Stomach (tissue), 9 donors: Measurements from ENCODE around the gene MCHR1. TPM values are rescaled to one million over a fixed set of nuclear protein-coding genes. Genes with fewer than 3 reads are reported as not detected.

Experiments
- DNase-seq, 2 donors: peaks; one replicate each; pipeline versions ENCODE4 v3.0.0 to v3.0.0-alpha.2; 2013 to 2019
- H3K27ac ChIP-seq, 5 donors: fragments of 200-600 bp in 4 of 5; sonication (generic) in 4 of 5; one replicate each; pipeline ENCODE4 v1.5.1; 2013 to 2019; ENCODE audit warnings: mild to moderate bottlenecking in 1 of 5, moderate library complexity in 1 of 5
- H3K27me3 ChIP-seq, 3 donors: fragments of 200-600 bp; sonication (generic); one replicate each; pipeline ENCODE4 v1.5.1; 2017 to 2019; ENCODE audit warnings: mixed run types in 1 of 3
- H3K36me3 ChIP-seq, 4 donors: fragments of 200-600 bp; sonication (generic); 1 replicate in 3 of 4; 2 replicates in 1 of 4; pipeline ENCODE4 v1.5.1; 2016 to 2019
- H3K4me1 ChIP-seq, 4 donors: fragments of 200-600 bp; sonication (generic); one replicate each; pipeline ENCODE4 v1.5.1; 2016 to 2019
- H3K4me3 ChIP-seq, 4 donors: fragments of 200-600 bp; sonication (generic) in 3 of 4; one replicate each; pipeline ENCODE4 v1.5.1; 2016 to 2019; ENCODE audit warnings: mild to moderate bottlenecking in 1 of 4
- H3K9me3 ChIP-seq, 4 donors: fragments of 200-600 bp; sonication (generic); one replicate each; pipeline ENCODE4 v1.5.1; 2016 to 2019
- EP300 ChIP-seq: sonication (generic); formaldehyde crosslinking; IDR thresholded peaks from one replicate; pipeline ENCODE4 v1.6.1; 2017; ENCODE audit warnings: antibody characterized with exemption
- POLR2A ChIP-seq, 4 donors: fragments of 450-650 bp; IDR thresholded peaks; one replicate each; pipeline ENCODE4 v1.6.1; 2016; ENCODE audit warnings: antibody characterized with exemption in 4 of 4, control low read depth in 2 of 4, mild to moderate bottlenecking in 1 of 4, moderate library complexity in 1 of 4
- POLR2AphosphoS5 ChIP-seq, 3 donors: sonication (generic); formaldehyde crosslinking; IDR thresholded peaks; one replicate each; pipeline ENCODE4 v1.6.1; 2016; ENCODE audit warnings: antibody characterized with exemption in 3 of 3
- WGBS, 5 donors: extraction: QIAGEN DNeasy Blood & Tissue Kit in 3 of 5; methylation state at CpG; one replicate each; pipeline versions ENCODE4 v1.1.5 to v1.1.7; 2013 to 2018; 5-methylcytosine and 5-hydroxymethylcytosine counted together
- intact Hi-C: fragments of 100-400 bp; cut with DNase I; formaldehyde crosslinking; loops from one replicate; pipeline ENCODE4 v1.15.1; 2023; ENCODE audit warnings: low total_unique reads
- polyA plus RNA-seq, 3 donors: library from polyadenylated mRNA; stranded (reverse); fragments of 200-250 nt; gene quantifications; one replicate each; pipeline ENCODE4 v1.2.3, GENCODE V29; 2013
- total RNA-seq, 5 donors: library from RNA; depleted of rRNA; stranded (reverse); fragments of >200 nt; gene quantifications; one replicate each; pipeline versions ENCODE4 v1.1.0 to v1.2.3, GENCODE V29; 2014 to 2016
- TF ChIP-seq, protein P1 (sequence below), 7 experiments: fragments of 450-650 bp in 4 of 7; fragments of 200-600 bp in 3 of 7; sonication (generic) in 3 of 7; IDR thresholded peaks; one replicate each; pipeline ENCODE4 v1.5.1; 2016 to 2019; ENCODE audit warnings: antibody characterized with exemption in 7 of 7, control low read depth in 2 of 7, mild to moderate bottlenecking in 1 of 7
- donor health status: healthy with polysubstance abuse.
- donor health status: Bipolar disorder and iron deficiency.
- donor health status: healthy.

The MCHR1 gene
- total and polyA plus RNA-seq, 8 donors, result 0.08 to 0.25 TPM; not detected in 6

DNA sequence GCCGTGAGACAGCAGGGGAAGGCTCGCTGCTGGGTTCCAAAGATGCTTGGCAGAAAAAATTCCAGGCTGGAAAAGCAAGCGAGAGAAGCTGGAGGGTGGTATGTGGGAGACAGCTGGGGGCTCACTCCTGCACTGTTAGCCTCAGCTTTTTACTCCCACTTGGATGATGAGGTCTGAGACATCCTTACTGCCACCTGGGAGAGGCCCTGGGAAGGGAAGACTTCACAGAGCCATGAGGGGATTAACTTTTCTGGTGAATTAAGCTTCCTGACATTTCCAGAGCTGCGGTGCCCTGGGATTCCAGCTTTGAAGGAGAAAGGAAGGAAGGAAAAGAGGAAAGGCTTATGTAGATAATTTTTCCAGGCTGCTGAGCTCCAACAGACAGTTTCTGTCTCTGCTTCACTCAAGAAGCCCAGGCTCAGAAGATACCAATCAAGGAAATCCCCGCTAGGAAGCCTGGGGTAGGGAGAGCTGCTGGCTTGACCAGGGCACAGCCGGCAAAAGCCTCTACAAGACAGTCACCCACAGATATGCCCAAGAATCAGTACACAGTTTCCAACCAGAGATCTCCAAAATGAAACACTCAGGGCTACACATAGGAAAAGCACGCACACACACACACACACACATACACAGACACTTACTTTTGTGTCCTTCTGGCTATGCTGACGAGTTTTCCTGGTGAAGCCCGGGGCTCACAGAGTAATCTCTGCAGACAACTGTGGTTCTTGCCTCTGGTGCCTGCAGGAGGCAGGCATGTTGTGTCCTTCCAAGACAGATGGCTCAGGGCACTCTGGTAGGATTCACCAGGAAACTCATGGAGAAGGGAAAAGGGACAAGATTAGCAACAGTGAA lies 907 bp downstream of the MCHR1 start:
- H3K27me3 ChIP-seq, result peaks cover 0 to 49% (median 11%) of the 10 kb centered on the region in 3 donors
- peak overlapping the region in 1 of 4 donors; percentile 12 for H3K4me3 ChIP-seq
- H3K27ac ChIP-seq, result no peak overlapping the region
- H3K4me1 ChIP-seq, result peaks cover 6 to 29% (median 20%) of the 10 kb centered on the region in 4 donors
- 43 to 53% (median 47%) methylated on average over 9 of the region's 9 CpGs for WGBS, 5 donors
- DNase-seq, result no peak
- H3K9me3 ChIP-seq, result no peaks in the 10 kb centered on the region
- intact Hi-C loops, result loop anchor here (5.0 kb wide), 1 partner anchor 77 kb away; no protein-coding TSS in a partner anchor
- H3K36me3 ChIP-seq, result no peaks in the 10 kb centered on the region
- TF ChIP-seq POLR2AphosphoS5 (IDR thresholded peaks at IDR 0.05), result no peak
- TF ChIP-seq, protein P1, sequence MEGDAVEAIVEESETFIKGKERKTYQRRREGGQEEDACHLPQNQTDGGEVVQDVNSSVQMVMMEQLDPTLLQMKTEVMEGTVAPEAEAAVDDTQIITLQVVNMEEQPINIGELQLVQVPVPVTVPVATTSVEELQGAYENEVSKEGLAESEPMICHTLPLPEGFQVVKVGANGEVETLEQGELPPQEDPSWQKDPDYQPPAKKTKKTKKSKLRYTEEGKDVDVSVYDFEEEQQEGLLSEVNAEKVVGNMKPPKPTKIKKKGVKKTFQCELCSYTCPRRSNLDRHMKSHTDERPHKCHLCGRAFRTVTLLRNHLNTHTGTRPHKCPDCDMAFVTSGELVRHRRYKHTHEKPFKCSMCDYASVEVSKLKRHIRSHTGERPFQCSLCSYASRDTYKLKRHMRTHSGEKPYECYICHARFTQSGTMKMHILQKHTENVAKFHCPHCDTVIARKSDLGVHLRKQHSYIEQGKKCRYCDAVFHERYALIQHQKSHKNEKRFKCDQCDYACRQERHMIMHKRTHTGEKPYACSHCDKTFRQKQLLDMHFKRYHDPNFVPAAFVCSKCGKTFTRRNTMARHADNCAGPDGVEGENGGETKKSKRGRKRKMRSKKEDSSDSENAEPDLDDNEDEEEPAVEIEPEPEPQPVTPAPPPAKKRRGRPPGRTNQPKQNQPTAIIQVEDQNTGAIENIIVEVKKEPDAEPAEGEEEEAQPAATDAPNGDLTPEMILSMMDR (IDR thresholded peaks at IDR 0.05), result no peak
- TF ChIP-seq POLR2A (IDR thresholded peaks at IDR 0.05), result no peak
- no peak for TF ChIP-seq EP300

DNA sequence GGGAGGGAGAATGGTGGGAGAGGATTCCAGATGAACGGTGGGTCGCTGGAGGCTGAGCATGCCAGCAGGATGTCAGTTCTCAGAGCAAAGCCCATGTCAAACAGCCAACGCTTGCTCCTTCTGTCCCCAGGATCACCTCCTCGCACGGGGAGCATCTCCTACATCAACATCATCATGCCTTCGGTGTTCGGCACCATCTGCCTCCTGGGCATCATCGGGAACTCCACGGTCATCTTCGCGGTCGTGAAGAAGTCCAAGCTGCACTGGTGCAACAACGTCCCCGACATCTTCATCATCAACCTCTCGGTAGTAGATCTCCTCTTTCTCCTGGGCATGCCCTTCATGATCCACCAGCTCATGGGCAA lies 1.5 kb downstream of the MCHR1 start:
- 91 to 96% (median 92%) methylated on average over 15 of the region's 15 CpGs for WGBS, 5 donors
- no peak for DNase-seq
- intact Hi-C loops, result loop anchor here (5.0 kb wide), 1 partner anchor 76 kb away; no protein-coding TSS in a partner anchor
- H3K36me3 ChIP-seq, result no peaks in the 10 kb centered on the region
- no peak overlapping the region for H3K27ac ChIP-seq
- H3K9me3 ChIP-seq, result no peaks in the 10 kb centered on the region
- H3K27me3 ChIP-seq, result peaks cover 0 to 52% (median 11%) of the 10 kb centered on the region in 3 donors
- no peak for TF ChIP-seq POLR2AphosphoS5 (IDR thresholded peaks at IDR 0.05)
- TF ChIP-seq EP300, result no peak
- TF ChIP-seq POLR2A (IDR thresholded peaks at IDR 0.05), result no peak
- TF ChIP-seq, protein P1 (IDR thresholded peaks at IDR 0.05), result no peak
- H3K4me1 ChIP-seq, result peaks cover 6 to 29% (median 20%) of the 10 kb centered on the region in 4 donors
- H3K4me3 ChIP-seq, result no peak overlapping the region

DNA sequence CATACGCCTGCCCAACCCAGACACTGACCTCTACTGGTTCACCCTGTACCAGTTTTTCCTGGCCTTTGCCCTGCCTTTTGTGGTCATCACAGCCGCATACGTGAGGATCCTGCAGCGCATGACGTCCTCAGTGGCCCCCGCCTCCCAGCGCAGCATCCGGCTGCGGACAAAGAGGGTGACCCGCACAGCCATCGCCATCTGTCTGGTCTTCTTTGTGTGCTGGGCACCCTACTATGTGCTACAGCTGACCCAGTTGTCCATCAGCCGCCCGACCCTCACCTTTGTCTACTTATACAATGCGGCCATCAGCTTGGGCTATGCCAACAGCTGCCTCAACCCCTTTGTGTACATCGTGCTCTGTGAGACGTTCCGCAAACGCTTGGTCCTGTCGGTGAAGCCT lies 2.2 kb downstream of the MCHR1 start:
- H3K4me1 ChIP-seq, result peaks cover 6 to 29% (median 20%) of the 10 kb centered on the region in 4 donors
- peaks cover 0 to 52% (median 11%) of the 10 kb centered on the region in 3 donors for H3K27me3 ChIP-seq
- H3K9me3 ChIP-seq, result no peaks in the 10 kb centered on the region
- intact Hi-C loops, result loop anchor here (5.0 kb wide), 1 partner anchor 76 kb away; no protein-coding TSS in a partner anchor
- DNase-seq, result no peak
- no peak for TF ChIP-seq POLR2A (IDR thresholded peaks at IDR 0.05)
- TF ChIP-seq POLR2AphosphoS5 (IDR thresholded peaks at IDR 0.05), result no peak
- TF ChIP-seq EP300, result no peak
- TF ChIP-seq, protein P1 (IDR thresholded peaks at IDR 0.05), result no peak
- H3K4me3 ChIP-seq, result no peak overlapping the region
- H3K27ac ChIP-seq, result no peak overlapping the region
- H3K36me3 ChIP-seq, result no peaks in the 10 kb centered on the region
- 87 to 93% (median 90%) methylated on average over 19 of the region's 19 CpGs for WGBS, 5 donors

DNA sequence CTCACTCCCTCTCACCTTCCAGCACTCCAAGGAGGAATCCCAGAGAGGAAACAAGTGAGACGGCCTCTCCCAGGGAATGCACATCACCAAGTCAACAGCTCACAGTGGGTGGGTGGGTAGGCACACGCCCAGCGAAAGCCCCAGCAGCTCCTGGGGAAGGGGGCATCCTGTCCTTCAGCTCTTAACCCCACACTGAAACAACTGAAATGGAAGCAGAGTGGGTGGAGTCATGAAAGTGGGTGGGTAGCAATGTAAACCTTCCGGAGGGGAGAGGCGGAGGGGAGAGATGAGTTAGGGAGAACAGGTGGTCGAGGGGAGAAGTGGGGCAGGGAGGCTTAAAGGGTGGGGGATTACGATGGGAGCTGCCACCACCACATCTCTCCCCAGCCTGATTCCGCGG lies 5.4 kb downstream of the MCHR1 start:
- intact Hi-C loops, result loop anchor here (5.0 kb wide), 1 partner anchor 73 kb away; no protein-coding TSS in a partner anchor
- Histone ChIP-seq H3K4me3 (no peak overlapping the region), H3K27ac (no peak overlapping the region), H3K9me3 (no peaks in the 10 kb centered on the region), H3K27me3 (peaks cover 0 to 37% (median 0%) of the 10 kb centered on the region in 3 donors), H3K36me3 (no peaks in the 10 kb centered on the region), H3K4me1 (peaks cover 6 to 19% (median 12%) of the 10 kb centered on the region in 4 donors)
- TF ChIP-seq POLR2AphosphoS5 (IDR thresholded peaks at IDR 0.05) (no peak), EP300 (no peak), POLR2A (IDR thresholded peaks at IDR 0.05) (no peak)
- TF ChIP-seq, protein P1 (IDR thresholded peaks at IDR 0.05), result no peak
- 44 to 50% (median 45%) methylated on average over 9 of the region's 9 CpGs for WGBS, 5 donors
- no peak for DNase-seq
